ENCODE results near the gene ADAMTS3.

The ADAMTS3 gene

GRCh38 chr4:72391281-72391680, 177.7 kb downstream of the ADAMTS3 start:
- no peak for TF ChIP-seq CTCF (IDR thresholded peaks at IDR 0.05)

GRCh38 chr4:72390409-72390808, 178.6 kb downstream of the ADAMTS3 start:
- no peak for TF ChIP-seq CTCF (IDR thresholded peaks at IDR 0.05)

- no peak for TF ChIP-seq CTCF (IDR thresholded peaks at IDR 0.05)
Observed at GRCh38 chr4:72388521-72388920, 180.5 kb downstream of the ADAMTS3 start.

- no peak for TF ChIP-seq CTCF (IDR thresholded peaks at IDR 0.05)
Observed at GRCh38 chr4:72387959-72388358, 181.1 kb downstream of the ADAMTS3 start.

GRCh38 chr4:72383439-72383838, 185.6 kb downstream of the ADAMTS3 start:
- TF ChIP-seq CTCF (IDR thresholded peaks at IDR 0.05) = no peak

- no peak for TF ChIP-seq CTCF (IDR thresholded peaks at IDR 0.05)
Observed at GRCh38 chr4:72378901-72379300, 190.1 kb downstream of the ADAMTS3 start.

- TF ChIP-seq CTCF (IDR thresholded peaks at IDR 0.05) = no peak
Observed at GRCh38 chr4:72377491-72378194, 191.4 kb downstream of the ADAMTS3 start.

- no peak for TF ChIP-seq CTCF (IDR thresholded peaks at IDR 0.05)
Observed at GRCh38 chr4:72376901-72377300, 192.1 kb downstream of the ADAMTS3 start.

All from LNCAP (cell line).